ENCODE results near the gene ZAR1L. TPM values are rescaled to one million over a fixed set of nuclear protein-coding genes. Genes with fewer than 3 reads are reported as not detected.

ZAR1L gene
- total RNA-seq, 1 experiment from 2014 or later = not detected

Other genes starting within 250 kb of the ZAR1L start
- 6.1 and 11.2 TPM in 2 replicates for gene BRCA2, start 145 bp upstream of the ZAR1L start, total RNA-seq (2014; rRNA removed; shearing (Covaris generic); ENCODE audit: low replicate concordance)
- gene N4BP2L1, start 112.8 kb upstream of the ZAR1L start, total RNA-seq (2014; rRNA removed; shearing (Covaris generic); ENCODE audit: low replicate concordance) = 0.20 and 0.40 TPM in 2 replicates
- gene N4BP2L2, start 223.4 kb upstream of the ZAR1L start, total RNA-seq (2014; rRNA removed; shearing (Covaris generic); ENCODE audit: low replicate concordance) = 50.9 and 54.1 TPM in 2 replicates

Measured in MG63 (cell line).